Activated CD8-positive, alpha-beta memory T cell treated with anti-CD3 and anti-CD28 coated beads, Interleukin-2, amount 50 U/mL, for 48 hours (primary cell): ENCODE results near the gene HOXA4.
A peak's percentile ranks its signal among the peaks of the same experiment; 100 is the strongest.

Experiments used
- DNase-seq: peaks from one replicate; pipeline ENCODE4 v3.0.0-alpha.2; 2020

Gene HOXA4

DNA sequence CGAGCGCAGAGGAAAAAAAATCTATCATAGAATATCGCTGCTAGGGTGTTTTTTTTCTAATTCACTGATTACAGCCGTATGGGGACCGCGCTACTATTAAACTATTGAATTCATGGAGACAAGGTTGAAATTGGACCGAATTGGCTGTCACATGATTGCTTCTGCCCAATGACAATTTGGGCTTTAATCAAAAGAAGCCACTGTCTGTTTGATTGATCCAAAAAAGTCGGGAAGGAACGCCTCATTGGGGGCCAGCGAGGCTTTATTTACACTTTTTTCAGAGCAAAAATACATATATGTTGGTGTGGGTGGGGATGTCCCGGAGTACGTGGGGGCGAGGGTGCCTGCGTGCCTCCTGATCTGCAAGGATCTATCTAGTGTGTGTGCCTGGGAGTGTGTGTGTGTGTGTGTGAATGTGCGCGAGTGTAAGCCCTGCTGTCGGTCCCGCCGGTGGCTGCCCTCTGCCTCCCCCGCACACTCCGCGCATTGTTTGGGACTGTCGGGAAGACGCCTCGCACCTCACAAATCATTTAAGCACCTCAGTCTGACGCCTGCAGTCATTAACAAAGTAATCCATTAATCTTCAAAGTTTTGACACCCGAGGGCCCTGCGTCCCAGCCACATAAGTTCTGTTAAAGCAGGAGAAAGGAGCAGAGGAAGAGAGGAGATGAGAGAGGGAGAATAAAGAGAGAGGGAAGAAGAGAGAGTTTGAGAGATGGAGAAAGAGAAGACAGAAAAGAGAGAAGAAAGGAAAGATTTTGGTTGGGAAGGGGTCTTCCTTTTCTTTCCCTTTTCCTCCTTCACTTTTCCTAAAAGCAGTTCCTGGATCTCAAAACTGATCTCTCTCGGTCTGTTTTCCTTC, 27.7 kb downstream of the HOXA4 start, which contains the start of gene HOXA2:
HOXA2 (minus strand) TSS at position 103 of the 862 bp plus-strand sequence. CDS start 183 bp downstream, outside the sequence.
- DNase-seq: no peak

- no peak for DNase-seq
Observed at GRCh38 chr7:27101957-27102580, 28.5 kb downstream of the HOXA4 start.

- no peak for DNase-seq
Observed at GRCh38 chr7:27101171-27101956, 29.2 kb downstream of the HOXA4 start.

DNA sequence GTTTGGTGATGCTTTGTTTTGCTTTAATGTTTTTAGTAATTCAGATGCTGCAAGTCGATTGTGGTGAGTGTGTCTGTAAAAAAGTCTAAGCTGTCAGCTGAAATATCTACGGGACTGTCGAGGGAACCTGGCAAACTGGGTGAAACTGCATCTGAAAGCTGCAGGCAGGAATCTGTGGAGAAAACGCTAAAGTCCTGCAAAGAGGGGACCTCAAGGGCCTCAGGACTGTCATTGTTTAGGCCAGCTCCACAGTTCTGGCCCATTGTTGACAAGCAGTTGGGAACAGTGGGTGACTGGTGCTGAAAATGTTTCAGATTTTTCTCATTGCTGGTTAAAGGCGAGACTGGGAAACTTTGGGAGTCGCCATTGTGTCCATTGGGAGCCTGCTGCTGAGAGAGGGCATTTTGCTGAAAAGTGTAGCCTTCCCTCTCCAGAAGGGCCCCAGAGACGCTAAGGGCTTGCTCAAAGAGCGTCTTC, 29.8 kb downstream of the HOXA4 start:
- DNase-seq: no peak

DNA sequence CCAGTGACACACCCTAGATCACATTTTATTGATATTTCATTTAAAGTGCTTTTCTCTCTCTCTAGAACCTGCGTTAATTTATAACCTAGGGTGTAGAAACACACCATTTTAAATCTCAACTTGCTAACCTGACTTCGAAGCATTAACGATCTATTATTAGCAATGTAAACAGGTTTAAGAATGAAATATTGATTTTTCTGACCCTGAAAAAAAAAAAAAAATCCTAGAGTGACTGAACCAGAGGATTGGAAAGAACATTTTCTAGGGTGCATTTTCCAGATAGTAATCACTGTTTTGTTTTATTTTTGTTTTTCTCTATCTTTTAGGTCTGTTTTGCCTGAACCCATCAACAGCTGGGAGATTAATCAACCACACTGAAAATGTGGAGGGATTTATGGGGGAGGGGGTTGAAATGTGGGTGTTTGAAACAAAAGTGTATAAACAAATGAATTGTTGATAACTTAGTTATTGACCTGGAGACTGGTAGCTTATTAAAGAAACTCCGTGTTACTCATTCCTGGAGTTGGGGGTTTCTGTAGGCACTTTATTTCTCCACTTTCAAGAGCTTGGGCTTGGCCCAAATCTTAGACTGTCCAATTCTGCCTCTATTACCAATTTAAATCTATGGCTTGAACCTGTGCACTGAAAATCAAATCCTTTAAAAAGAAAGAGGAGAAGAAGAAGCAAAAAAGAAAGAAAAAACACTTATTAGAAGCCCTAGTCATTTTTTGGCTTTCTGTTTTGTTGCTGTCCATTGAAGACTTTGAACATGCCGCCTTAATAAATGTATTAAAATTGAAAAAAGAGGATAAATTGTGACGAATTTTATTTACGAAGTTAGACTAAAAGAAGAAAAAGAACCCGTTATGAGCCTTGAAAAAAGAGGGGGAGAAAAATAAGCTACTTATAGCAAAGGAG, 30.8 kb downstream of the HOXA4 start:
- DNase-seq: no peak

- no peak for DNase-seq
Observed at GRCh38 chr7:27098578-27099451, 31.7 kb downstream of the HOXA4 start.

DNA sequence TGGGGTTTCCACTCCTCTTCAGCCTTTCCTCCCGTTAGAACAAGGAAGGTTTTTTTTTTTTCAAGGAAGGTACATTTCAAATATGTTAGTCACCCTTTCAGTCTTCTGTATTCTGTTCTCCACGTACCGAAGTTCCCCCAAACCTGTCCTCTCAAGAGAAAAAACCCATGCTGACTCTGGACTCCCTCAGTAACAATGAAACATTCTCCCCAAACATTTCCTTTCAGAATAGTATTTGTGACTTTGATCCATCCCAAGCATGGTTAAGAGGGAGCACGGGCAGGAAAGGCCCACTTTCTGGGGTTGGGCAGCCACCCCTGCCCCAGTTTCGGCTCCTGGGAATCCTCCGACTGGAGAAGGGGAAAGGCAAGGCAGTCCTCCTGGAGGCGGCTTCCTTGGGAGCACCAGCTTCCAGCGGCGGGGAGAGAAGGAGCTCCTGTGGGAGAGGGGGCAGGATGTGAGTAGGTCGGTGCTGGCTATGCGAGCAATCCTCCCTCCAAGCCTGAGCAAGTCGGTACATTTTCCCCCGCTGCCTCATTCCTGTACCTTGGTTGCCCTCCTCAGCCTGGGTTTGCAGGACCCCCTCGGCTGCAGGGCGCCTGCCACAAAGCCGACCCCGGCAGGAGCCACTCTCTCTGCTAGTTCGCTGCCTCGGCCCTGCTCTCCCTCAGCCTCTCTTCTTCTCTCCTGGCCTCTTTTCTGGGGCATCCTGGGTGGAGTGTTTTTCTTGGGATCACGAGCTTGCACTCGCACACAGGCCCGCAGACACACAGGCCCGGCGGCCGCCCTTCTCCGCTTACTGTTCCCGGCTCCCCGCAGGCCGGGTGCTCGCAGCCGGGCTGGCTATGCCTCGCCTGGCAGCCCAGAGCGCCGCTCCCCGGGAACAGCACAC, 32.6 kb downstream of the HOXA4 start:
- no peak for DNase-seq

- DNase-seq: no peak
Observed at GRCh38 chr7:27096768-27097514, 33.6 kb downstream of the HOXA4 start.

- DNase-seq: peak; percentile 83
Observed at GRCh38 chr7:27095897-27096767, 34.4 kb downstream of the HOXA4 start, which contains the start of gene HOXA1. Gene HOXA1, minus strand, starts transcription at chr7:27096000. Its CDS starts 88 bp downstream, at chr7:27095912.

GRCh38 chr7:27095050-27095896, 35.3 kb downstream of the HOXA4 start:
- DNase-seq: no peak

DNA sequence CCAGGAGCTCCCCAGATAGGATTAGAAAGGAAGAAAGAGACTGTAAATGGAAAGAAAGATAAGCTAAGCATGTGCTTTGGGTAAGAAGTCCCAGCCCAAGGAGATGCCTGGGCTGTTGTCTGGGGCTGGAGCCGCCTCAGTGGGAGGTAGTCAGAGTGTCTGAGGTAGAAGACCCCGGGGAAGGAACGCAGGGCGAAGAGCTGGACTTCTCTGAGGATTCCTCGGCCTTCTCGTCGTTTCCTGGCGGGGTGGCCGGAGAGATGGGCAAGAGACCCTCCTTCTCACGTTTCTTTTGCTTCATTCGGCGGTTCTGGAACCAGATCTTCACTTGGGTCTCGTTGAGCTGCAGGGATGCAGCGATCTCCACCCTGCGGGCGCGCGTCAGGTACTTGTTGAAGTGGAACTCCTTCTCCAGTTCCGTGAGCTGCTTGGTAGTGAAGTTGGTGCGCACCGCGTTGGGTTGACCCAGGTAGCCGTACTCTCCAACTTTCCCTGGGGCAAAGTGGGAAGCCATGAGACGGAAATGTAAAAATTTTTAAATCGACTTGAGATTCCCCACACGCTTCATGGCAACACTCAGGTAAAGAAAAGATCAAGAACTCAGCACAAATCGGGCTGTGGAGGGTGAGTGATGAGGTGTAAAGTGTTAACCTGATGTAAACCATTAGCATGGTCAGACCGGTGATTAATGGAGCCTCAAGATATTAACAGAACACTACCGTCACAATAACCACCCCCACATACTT, 36.1 kb downstream of the HOXA4 start:
- no peak for DNase-seq

DNA sequence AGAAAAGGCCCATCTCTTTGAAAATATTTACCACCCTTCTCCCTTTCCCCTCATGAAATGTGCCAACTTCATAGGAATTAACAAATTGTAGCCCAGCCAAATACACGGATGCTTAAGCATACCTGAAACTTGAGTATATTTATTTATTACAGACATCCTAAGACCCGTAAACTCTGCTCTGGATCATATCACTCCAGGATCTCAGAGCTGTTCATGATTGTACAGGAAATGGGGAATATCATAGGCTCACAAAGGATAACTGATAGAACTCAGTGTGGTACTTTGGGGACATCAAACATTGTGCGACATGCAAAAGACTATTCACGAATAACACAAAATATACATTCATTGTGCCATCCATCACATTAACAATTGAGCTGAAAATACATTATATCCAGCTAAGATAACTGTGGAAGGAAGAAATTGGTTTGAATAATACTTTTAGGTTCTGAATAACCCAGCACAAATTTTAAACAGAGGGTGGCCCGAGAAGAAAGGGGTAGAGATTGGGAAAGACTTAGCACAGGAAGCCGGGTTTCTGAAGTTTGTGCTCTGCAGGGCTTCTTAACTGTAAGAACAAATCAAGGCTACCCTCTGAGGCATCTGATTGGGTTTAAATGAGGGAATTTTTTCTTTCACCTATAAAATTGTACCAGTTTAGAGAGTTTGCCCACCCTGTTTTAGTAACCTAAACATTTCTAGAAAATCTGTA, 37.2 kb downstream of the HOXA4 start:
- DNase-seq: no peak

DNA sequence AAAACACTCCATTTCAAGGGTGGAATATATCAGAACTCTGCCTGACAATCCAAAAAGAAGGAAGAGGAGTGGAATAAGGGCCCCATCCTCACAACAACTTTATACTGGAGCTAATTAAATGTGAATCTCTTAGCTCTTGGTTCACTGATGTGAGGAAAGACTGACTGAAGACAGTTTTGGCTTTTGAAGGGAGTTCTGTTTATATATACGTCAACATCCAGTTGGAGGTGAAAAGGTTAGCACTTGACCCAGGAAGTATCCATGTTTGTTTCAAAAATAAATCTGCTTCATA, 37.8 kb downstream of the HOXA4 start:
- no peak for DNase-seq

DNA sequence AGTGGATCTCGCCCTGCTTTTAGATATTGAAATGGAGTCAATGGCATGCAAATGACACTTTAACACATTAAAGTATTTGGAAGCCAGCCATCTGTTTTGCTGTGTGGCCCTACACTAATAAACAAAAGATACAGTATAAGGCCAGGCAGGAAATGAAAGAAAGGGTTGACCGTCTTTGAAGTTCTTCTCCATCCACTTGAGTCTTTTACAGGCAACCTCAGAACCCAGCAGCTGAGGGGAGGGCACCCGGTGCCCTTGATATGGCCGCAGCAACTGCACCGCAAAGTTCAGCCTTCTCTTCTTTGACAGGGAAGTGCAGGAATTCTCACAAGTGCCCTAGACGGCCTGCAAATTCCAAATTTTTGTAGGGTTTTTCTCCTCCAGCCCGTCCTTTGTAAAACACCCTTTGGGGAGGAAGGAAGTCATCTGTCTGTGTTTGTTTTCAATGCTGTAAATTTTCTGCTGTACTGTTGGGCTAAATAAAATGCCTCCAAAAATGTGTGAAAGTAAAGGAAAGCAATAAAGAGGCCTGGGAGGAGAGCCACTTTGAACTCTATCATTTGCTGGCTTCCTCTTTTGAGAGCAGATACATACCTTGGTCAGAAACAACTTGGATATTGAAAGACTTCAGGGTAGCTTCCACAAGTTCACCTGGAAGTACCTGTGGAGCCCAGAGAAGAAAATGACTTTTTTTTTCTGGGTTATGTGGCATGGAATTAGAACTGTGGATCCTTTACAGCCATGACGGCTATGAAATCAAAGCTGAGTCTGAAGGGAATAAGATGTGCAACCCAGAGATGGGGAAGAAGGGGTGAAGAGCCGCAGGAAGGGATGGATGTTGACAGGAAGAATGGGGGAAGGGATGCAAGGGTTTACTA, 38.4 kb downstream of the HOXA4 start:
- DNase-seq: no peak

GRCh38 chr7:27091105-27091504, 39.5 kb downstream of the HOXA4 start:
- DNase-seq: no peak
